GM06990 (cell line): ENCODE results near the gene ATAT1.

ENCODE experiments used
- DNase-seq: peaks from one replicate; pipeline ENCODE4 v3.0.0-alpha.2; 2011; ENCODE audit not compliant: insufficient read length; ENCODE audit errors: extremely low read depth
- H3K27me3 ChIP-seq: replicated peaks from 2 replicates; pipeline ENCODE4 v1.6.0; 2011; ENCODE audit warnings: low read length; ENCODE audit not compliant: control insufficient read depth, insufficient read depth
- H3K36me3 ChIP-seq: 2 replicates; pipeline ENCODE4 v1.5.1; 2011; ENCODE audit warnings: low read length; ENCODE audit not compliant: control insufficient read depth, insufficient read depth
- H3K4me3 ChIP-seq: replicated peaks from 2 replicates; pipeline ENCODE4 v1.5.1; 2011; ENCODE audit warnings: low read depth, mild to moderate bottlenecking, control low read depth, low read length
- CTCF ChIP-seq: IDR thresholded peaks from 2 replicates; pipeline ENCODE4 v1.5.1; 2011; ENCODE audit warnings: low read length, control low read depth, mild to moderate bottlenecking, inconsistent platforms; ENCODE audit not compliant: insufficient read depth, poor library complexity, severe bottlenecking

The ATAT1 gene

DNA sequence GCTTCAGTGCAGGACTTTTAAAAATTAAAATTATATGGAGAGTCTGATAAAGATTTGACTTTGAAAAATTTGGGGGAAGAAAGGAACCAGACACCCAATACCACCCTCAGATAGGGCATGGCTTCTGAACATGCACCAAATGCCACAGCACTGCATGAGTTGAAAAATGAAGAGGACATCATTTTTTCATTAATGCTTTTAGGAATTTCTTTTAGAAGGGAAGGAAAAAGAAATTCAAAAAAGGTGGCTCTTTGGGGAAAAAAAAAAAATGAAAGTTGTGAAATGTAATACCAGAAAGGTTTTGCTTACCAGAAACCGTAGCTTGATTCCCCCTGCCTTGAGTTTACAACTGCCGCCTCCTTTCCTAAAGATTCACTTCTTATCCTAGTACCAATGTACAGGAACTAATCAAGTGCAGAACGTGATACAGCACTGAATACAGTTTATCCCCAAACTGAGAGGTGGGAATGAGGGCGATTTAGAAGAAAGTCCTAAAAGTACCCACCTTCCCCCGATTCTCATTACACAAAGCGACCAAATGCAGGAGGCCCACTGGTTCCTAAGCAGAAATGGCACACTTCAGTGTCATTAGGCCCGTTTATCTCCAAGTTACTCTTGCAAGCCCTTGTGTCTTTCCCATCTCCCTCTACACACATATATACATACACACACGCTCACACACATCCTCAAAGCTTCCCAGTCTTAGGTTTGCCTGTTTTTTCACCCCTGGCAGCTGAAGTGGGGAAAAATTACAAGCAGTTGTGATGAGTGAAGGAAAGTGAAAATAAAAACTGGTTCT lies 12.4 kb upstream of the ATAT1 start:
- H3K4me3 ChIP-seq, result peak overlapping the region; percentile 18
- H3K36me3 ChIP-seq, result peaks cover 9% of the 10 kb centered on the region

GRCh38 chr6:30614843-30615218 lies 11.8 kb upstream of the ATAT1 start:
- Histone ChIP-seq H3K27me3 (no peaks in the 10 kb centered on the region), H3K36me3 (peaks cover 10% of the 10 kb centered on the region), H3K4me3 (peak overlapping the region; percentile 97)
- no peak for TF ChIP-seq CTCF
- peak; percentile 84 for DNase-seq

More for the DNA sequence above, 12.4 kb upstream of the ATAT1 start:
- H3K27me3 ChIP-seq, result no peaks in the 10 kb centered on the region
- no peak for TF ChIP-seq CTCF
- DNase-seq, result no peak

DNA sequence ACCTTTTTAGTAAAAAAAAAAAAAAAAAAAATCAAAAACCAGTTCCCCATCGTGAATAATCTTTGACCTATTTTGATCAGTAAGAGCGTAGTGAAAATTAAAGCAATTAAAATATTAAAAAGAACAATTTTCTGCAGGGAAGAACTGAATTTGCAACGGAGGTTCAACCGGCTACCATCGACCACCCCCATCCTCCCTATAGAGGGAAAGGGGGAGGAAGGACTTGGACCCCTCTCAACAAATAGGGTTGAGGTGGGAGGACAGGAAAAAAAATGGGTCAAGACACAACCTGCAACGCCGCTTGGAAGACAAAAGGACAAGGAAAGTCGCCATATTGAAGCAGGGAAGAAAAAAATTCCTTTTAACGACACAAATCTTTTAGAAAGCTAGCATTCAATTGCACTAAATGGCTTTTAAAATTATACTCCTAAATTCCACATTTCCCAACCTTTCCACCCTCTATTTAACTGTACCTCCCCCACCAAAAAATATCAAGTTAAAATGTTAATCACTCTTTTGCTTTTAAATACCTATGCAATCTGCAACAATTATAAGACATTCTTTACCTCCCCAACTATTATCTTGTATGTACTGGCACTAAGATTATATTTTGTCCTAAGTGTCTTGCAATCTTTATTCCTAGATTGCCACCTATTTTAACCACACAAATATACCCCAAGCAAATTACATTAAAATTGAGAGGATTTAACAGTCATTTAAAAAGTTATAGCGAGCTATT lies 11.3 kb upstream of the ATAT1 start:
- TF ChIP-seq CTCF, result no peak
- no peaks in the 10 kb centered on the region for H3K27me3 ChIP-seq
- peak; percentile 49 for DNase-seq
- H3K36me3 ChIP-seq, result peaks cover 10% of the 10 kb centered on the region
- H3K4me3 ChIP-seq, result peak overlapping the region; percentile 97

DNA sequence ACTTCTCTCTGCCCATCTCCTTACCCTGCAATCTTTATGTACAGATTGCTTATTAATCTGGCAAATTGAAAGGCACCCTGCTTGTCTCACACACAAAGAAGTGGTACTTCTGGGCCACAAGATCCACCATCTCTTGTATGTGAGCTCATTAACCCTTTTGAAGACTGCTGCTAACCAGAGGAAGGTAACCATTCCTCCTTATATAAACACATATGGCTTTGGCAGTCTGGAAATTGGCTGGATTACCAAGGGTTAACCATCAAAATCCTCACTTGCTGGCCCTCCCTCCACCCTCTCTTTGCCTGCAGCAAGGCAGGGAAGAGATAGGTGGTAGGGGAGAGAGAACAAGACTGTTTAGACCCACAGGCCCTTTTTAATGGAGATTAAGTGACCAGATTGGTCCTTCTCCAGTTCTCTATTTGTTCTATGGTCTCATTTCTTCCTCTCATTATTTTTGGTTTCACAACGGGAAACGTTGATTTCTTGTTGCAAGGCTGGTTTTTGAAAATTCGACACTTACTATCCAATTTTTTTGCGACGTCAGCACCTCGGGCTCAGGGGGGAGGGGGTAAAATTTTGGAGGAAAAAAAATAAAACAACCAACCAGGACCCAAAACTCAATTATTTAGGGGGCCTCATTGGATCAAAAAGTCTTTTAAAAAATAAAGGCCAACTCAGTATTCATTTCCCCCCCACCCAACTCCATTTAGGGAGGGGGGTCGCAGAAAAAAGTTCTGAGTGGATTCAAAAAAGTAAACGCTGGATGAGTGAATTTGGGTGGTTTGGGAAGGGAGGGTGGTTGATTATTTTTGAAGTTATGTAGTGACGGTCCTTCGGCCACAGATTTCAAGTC lies 10.5 kb upstream of the ATAT1 start:
- Histone ChIP-seq H3K4me3 (peak overlapping the region; percentile 97), H3K27me3 (no peaks in the 10 kb centered on the region), H3K36me3 (peaks cover 10% of the 10 kb centered on the region)
- TF ChIP-seq CTCF, result no peak
- peak; percentile 48 for DNase-seq

- Histone ChIP-seq H3K36me3 (peaks cover 10% of the 10 kb centered on the region), H3K4me3 (peak within 1 kb of the TSS; percentile 97), H3K27me3 (no peaks in the 10 kb centered on the region)
- no peak for TF ChIP-seq CTCF
- peak; percentile 96 for DNase-seq
Measured at GRCh38 chr6:30616811-30617564, 9.7 kb upstream of the ATAT1 start, which contains the start of gene PPP1R10. TSS of gene PPP1R10 (minus strand) at chr6:30617243. CDS start at chr6:30609944, 7,299 bp downstream.
